Testis (tissue), 2 donors: ENCODE data around the gene PLBD2.

ENCODE experiments used
- POLR2A ChIP-seq: fragments of 450-650 bp; IDR thresholded peaks from one replicate; pipeline ENCODE4 v1.6.1; 2017; ENCODE audit warnings: antibody characterized with exemption, mild to moderate bottlenecking, moderate library complexity
- TF ChIP-seq, protein P1 (sequence below), 3 experiments: fragments of 450-650 bp in 2 of 3; fragments of 200-600 bp in 1 of 3; sonication (generic) in 1 of 3; IDR thresholded peaks; one replicate each; pipeline ENCODE4 v1.5.1; 2016 to 2019; ENCODE audit warnings: antibody characterized with exemption in 3 of 3, mild to moderate bottlenecking in 2 of 3, moderate library complexity in 1 of 3

DNA sequence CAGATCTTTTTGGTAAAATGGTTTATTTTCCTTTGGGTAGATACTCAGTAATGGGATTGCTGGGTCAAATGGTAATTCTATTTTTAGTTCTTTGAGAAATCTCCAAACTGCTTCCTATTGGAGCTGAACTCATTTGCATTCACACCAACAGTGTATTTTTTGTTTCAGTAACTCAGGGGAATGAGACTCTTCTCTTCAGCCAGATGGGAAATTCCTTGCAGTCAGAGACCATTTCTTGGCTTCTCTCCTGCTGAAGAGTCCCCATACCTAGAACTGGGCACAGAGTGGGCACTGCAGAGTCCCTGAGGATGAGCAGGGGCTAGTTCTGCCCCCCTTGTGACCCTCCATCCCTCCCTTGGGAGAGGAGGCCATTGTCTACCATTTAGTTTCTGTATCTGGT is 74.6 kb downstream of the PLBD2 start:
- TF ChIP-seq, protein P1, sequence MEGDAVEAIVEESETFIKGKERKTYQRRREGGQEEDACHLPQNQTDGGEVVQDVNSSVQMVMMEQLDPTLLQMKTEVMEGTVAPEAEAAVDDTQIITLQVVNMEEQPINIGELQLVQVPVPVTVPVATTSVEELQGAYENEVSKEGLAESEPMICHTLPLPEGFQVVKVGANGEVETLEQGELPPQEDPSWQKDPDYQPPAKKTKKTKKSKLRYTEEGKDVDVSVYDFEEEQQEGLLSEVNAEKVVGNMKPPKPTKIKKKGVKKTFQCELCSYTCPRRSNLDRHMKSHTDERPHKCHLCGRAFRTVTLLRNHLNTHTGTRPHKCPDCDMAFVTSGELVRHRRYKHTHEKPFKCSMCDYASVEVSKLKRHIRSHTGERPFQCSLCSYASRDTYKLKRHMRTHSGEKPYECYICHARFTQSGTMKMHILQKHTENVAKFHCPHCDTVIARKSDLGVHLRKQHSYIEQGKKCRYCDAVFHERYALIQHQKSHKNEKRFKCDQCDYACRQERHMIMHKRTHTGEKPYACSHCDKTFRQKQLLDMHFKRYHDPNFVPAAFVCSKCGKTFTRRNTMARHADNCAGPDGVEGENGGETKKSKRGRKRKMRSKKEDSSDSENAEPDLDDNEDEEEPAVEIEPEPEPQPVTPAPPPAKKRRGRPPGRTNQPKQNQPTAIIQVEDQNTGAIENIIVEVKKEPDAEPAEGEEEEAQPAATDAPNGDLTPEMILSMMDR (IDR thresholded peaks at IDR 0.05): no peak
- TF ChIP-seq POLR2A: no peak
